Measurements from ENCODE around the gene EFCAB14.
"Not testable (repeated sequence)": the region's sequence is repeated elsewhere in the genome, so short reads cannot be mapped to it uniquely, and the experiment has no call there.

The EFCAB14 gene

DNA sequence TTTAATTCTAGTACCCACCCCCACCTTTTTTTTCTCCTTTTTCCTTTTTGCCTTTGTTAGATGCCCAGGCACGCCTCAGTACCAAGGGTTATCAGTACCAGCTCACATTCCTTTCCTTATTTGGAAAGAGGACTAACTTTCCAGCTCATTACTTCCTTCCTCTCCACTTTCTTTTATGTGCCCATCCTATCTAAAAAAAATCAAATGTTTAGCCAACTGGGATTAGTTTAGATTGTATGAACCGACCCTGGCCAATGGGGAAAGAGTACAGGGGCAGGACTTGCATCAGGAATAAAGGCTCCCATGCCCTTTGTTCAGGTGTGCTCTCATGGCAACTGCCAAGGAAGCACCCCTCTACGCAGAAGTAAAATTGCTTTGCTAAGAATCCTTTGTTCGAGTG lies 35.8 kb upstream of the EFCAB14 start:
- WGBS, 2 experiments = 90 to 95% methylated on average over 4 of the region's 4 CpGs
- H3K27ac ChIP-seq (ENCODE audit: insufficient read depth, low read depth, low read length, poor library complexity, severe bottlenecking); H3K4me1 ChIP-seq (ENCODE audit: control insufficient read depth, insufficient read depth, low read length); H3K36me3 ChIP-seq (ENCODE audit: control insufficient read depth, insufficient read depth, low read length); H3K27me3 ChIP-seq (ENCODE audit: control insufficient read depth, insufficient read depth, low read length, poor library complexity, severe bottlenecking); H3K4me3 ChIP-seq (ENCODE audit: insufficient read depth, low read depth, low read length); H3K9me3 ChIP-seq (ENCODE audit: control insufficient read depth, low read length): not testable (repeated sequence)

DNA sequence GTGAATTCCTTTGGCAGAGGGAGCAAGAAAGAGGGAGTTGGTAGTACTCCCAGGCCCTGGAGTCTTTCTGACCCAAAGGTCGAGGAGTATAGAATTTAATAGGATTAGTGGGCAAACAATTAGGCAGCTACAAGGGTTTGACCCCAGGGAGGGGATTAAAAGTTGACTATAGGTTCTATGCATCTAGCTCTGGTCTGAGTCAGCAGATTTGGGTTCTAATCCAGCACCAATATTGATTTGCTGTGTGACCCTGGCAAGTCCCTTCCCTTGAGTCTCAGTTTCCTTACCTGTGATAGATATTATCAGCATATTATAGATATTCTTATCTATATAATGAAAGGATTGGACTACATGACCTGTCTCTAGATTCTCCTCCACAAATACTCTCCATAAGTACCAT lies 35.1 kb upstream of the EFCAB14 start:
- H3K36me3 ChIP-seq (ENCODE audit: control insufficient read depth, insufficient read depth, low read length) = no peaks in the 10 kb centered on the region
- H3K27ac ChIP-seq (ENCODE audit: insufficient read depth, low read depth, low read length, poor library complexity, severe bottlenecking) = no peak overlapping the region
- no peaks in the 10 kb centered on the region for H3K27me3 ChIP-seq (ENCODE audit: control insufficient read depth, insufficient read depth, low read length, poor library complexity, severe bottlenecking)
- no peak overlapping the region for H3K4me3 ChIP-seq (ENCODE audit: insufficient read depth, low read depth, low read length)
- 53 to 57% methylated on average over 1 of the region's 1 CpG for WGBS, 2 experiments
- peaks cover 8% of the 10 kb centered on the region for H3K4me1 ChIP-seq (ENCODE audit: control insufficient read depth, insufficient read depth, low read length)
- H3K9me3 ChIP-seq (ENCODE audit: control insufficient read depth, low read length) = no peaks in the 10 kb centered on the region

DNA sequence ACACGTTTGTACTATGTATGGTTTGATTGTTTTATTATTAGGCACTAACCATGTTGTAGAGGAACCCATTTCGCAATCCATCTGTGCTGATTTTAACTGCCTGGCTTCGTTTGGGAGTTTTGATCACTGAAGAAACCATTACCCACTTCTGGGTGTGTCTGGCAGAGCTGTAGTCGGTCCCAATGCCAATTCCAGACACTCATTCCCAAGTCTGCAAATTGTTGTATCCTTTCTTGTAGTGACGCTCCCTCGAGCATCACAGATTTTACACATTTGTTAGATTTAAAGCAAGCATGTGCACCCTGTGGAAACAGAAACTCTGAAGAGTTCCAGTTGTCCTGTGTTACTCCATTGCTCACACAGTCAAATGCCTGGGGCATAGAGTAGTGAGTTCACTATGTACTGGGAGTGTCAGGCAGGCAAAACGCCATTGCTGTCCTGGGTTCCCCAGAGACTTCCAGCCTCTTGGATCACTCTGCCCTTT lies 31.0 kb upstream of the EFCAB14 start:
- 80 to 87% methylated on average over 7 of the region's 7 CpGs for WGBS, 2 experiments
- H3K4me1 ChIP-seq (ENCODE audit: control insufficient read depth, insufficient read depth, low read length) = no peaks in the 10 kb centered on the region
- no peak overlapping the region for H3K4me3 ChIP-seq (ENCODE audit: insufficient read depth, low read depth, low read length)
- no peaks in the 10 kb centered on the region for H3K9me3 ChIP-seq (ENCODE audit: control insufficient read depth, low read length)
- H3K27me3 ChIP-seq (ENCODE audit: control insufficient read depth, insufficient read depth, low read length, poor library complexity, severe bottlenecking) = no peaks in the 10 kb centered on the region
- no peaks in the 10 kb centered on the region for H3K36me3 ChIP-seq (ENCODE audit: control insufficient read depth, insufficient read depth, low read length)
- no peak overlapping the region for H3K27ac ChIP-seq (ENCODE audit: insufficient read depth, low read depth, low read length, poor library complexity, severe bottlenecking)

DNA sequence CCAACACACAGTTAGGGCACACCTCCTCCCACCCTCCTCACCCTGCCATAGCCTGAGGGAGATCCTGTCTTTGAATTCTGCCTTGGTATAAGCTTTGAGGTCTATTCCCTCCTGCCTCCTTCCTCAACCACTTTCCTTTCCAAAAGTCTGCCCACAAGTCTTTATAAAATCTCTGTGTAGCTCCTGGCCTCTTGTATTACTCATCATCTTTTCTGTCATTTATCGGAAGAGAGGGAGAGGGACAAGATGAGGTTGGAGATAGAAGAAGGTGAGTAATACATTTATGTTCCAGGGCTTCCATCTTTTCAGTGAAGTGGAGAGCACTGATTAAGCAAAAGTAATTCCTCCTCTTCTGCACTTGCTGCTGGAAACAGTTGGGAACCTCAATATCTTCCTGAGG lies 30.5 kb upstream of the EFCAB14 start:
- Histone ChIP-seq H3K36me3 (ENCODE audit: control insufficient read depth, insufficient read depth, low read length) (no peaks in the 10 kb centered on the region), H3K27ac (ENCODE audit: insufficient read depth, low read depth, low read length, poor library complexity, severe bottlenecking) (no peak overlapping the region), H3K9me3 (ENCODE audit: control insufficient read depth, low read length) (no peaks in the 10 kb centered on the region), H3K4me3 (ENCODE audit: insufficient read depth, low read depth, low read length) (no peak overlapping the region), H3K27me3 (ENCODE audit: control insufficient read depth, insufficient read depth, low read length, poor library complexity, severe bottlenecking) (no peaks in the 10 kb centered on the region), H3K4me1 (ENCODE audit: control insufficient read depth, insufficient read depth, low read length) (no peaks in the 10 kb centered on the region)
- 80 to 90% methylated on average over 1 of the region's 1 CpG for WGBS, 2 experiments

DNA sequence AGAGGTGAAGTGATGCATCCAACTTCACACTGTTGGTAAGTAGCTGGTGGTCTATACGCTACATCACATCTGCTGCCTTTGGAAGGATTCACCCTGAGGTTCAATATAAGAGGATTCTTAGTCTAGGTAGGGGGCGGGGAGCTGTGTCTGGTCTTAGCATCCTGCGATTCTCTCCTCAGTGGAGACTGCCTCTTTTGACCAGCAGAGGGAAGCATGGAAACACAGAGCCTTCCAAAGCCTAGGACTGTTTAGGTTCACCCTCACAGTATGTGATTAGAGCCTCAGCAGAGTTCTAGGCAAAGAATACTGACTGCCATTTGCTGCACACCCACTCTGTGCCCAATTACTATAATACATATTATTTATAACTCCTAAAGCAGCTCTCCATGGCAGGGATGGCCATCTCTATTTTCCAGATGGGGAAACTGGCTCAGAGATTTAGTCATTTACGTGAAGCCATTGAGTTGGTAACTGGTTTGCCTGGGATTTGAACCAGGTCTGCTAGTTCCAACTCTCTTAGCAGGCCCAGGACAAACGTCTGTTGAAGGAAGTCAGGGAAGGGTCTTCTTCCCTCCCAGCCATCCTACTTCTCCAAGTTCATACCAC lies 28.9 kb upstream of the EFCAB14 start:
- H3K36me3 ChIP-seq (ENCODE audit: control insufficient read depth, insufficient read depth, low read length) = no peaks in the 10 kb centered on the region
- no peaks in the 10 kb centered on the region for H3K9me3 ChIP-seq (ENCODE audit: control insufficient read depth, low read length)
- H3K4me1 ChIP-seq (ENCODE audit: control insufficient read depth, insufficient read depth, low read length) = no peaks in the 10 kb centered on the region
- WGBS, 2 experiments = 34 to 36% methylated on average over 5 of the region's 5 CpGs
- H3K4me3 ChIP-seq (ENCODE audit: insufficient read depth, low read depth, low read length) = no peak overlapping the region
- H3K27ac ChIP-seq (ENCODE audit: insufficient read depth, low read depth, low read length, poor library complexity, severe bottlenecking) = no peak overlapping the region
- H3K27me3 ChIP-seq (ENCODE audit: control insufficient read depth, insufficient read depth, low read length, poor library complexity, severe bottlenecking) = no peaks in the 10 kb centered on the region

DNA sequence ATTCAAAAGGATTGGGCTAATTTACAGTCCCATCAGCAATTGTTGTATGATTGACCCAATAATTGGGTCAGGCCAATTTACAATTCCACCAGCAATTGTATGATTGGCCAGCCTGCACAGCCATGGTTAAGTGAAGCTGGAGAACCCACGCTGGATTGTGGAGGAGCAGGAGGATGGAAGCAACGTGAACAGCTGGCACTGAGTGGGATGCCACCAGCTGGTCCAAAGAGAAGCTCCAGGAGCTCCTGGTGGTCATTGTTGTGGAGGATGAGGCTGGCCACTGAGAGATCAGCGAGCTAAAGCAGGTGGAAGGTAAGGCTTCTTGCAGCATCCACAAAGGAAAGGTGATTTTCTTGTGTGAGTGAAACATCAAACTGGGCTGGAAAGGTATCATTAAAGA lies 23.2 kb upstream of the EFCAB14 start:
- 74 to 79% methylated on average over 3 of the region's 3 CpGs for WGBS, 2 experiments
- no peak overlapping the region for H3K27ac ChIP-seq (ENCODE audit: insufficient read depth, low read depth, low read length, poor library complexity, severe bottlenecking)
- no peaks in the 10 kb centered on the region for H3K27me3 ChIP-seq (ENCODE audit: control insufficient read depth, insufficient read depth, low read length, poor library complexity, severe bottlenecking)
- H3K4me1 ChIP-seq (ENCODE audit: control insufficient read depth, insufficient read depth, low read length) = no peaks in the 10 kb centered on the region
- no peaks in the 10 kb centered on the region for H3K36me3 ChIP-seq (ENCODE audit: control insufficient read depth, insufficient read depth, low read length)
- no peaks in the 10 kb centered on the region for H3K9me3 ChIP-seq (ENCODE audit: control insufficient read depth, low read length)
- H3K4me3 ChIP-seq (ENCODE audit: insufficient read depth, low read depth, low read length) = no peak overlapping the region

DNA sequence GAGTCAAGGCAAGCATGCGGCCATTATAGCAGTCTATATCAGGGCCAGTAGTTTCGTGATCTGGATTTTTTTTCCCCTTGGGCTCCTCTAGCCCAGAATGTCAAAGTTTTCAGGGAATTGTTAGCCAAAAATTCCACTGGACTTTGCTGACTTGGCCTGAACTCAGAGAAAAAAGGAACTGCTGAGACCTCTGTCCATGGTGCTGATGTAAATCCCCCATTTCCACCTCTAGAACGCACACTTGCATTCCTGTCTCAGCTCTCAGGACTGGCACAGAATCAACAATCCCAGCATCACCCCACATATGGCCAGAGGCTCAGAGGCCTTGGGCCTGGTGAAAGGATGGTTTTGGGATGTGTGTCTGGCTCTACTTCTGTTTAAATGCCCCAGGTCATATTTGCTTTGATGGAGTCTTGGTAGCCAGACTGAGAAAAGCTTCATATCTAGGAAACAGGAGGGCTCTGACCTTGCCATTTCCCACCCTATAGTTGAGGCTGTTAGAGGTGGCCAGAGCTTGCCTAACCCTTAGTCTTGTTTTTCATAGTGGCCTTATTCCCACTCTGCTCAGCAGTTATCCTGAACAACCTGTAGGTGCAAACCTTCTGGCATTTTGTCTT lies 16.9 kb upstream of the EFCAB14 start:
- H3K27me3 ChIP-seq (ENCODE audit: control insufficient read depth, insufficient read depth, low read length, poor library complexity, severe bottlenecking) = no peaks in the 10 kb centered on the region
- H3K9me3 ChIP-seq (ENCODE audit: control insufficient read depth, low read length) = no peaks in the 10 kb centered on the region
- H3K27ac ChIP-seq (ENCODE audit: insufficient read depth, low read depth, low read length, poor library complexity, severe bottlenecking) = no peak overlapping the region
- H3K4me1 ChIP-seq (ENCODE audit: control insufficient read depth, insufficient read depth, low read length) = no peaks in the 10 kb centered on the region
- no peaks in the 10 kb centered on the region for H3K36me3 ChIP-seq (ENCODE audit: control insufficient read depth, insufficient read depth, low read length)
- no peak overlapping the region for H3K4me3 ChIP-seq (ENCODE audit: insufficient read depth, low read depth, low read length)
- WGBS, 2 experiments = 5 to 8% methylated on average over 3 of the region's 3 CpGs

DNA sequence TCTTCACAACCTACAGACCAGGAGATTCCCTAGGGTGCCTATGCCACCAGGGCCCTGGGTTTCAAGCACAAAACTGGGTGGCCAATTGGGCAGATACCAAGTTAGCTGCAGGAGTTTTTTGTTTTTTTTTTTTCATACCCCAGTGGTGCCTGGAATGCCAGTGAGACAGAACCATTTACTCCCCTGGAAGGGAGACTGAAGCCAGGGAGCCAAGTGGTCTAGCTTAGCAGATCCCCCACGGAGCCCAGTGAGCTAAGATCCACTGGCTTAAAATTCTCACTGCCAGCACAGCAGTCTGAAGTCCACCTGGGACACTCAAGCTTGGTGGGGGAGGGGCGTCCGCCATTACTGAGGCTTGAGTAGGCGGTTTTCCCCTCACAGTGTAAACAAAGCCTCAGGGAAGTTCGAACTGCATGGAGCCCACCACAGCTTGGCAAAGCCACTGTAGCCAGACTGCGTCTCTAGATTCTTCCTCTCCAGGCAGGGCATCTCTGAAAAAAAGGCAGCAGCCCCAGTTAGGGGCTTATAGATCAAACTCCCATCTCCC lies 9.5 kb upstream of the EFCAB14 start:
- not testable (repeated sequence) for H3K4me1 ChIP-seq (ENCODE audit: control insufficient read depth, insufficient read depth, low read length); H3K4me3 ChIP-seq (ENCODE audit: insufficient read depth, low read depth, low read length); H3K9me3 ChIP-seq (ENCODE audit: control insufficient read depth, low read length); H3K27me3 ChIP-seq (ENCODE audit: control insufficient read depth, insufficient read depth, low read length, poor library complexity, severe bottlenecking); H3K36me3 ChIP-seq (ENCODE audit: control insufficient read depth, insufficient read depth, low read length); H3K27ac ChIP-seq (ENCODE audit: insufficient read depth, low read depth, low read length, poor library complexity, severe bottlenecking)
- 54 to 55% methylated on average over 6 of the region's 6 CpGs for WGBS, 2 experiments

DNA sequence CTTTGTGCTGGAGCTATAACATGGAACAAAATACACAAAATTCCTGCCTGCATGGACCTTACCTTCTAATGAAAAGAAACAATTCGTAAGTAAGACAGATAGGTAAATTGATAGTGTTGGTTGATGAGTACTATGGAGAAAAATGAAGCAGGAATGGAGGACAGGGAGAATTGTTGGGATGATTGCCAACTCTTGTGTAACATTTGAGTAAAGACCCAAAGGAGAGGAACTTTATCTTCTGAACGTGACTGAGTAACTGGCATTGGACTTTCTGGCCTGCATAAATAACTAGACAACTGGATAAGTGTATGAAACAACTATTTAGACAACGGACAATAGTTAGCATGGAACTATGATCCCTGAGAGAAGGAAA lies 6.8 kb upstream of the EFCAB14 start:
- WGBS, 2 experiments = 91 to 92% methylated on average over 3 of the region's 3 CpGs
- H3K9me3 ChIP-seq (ENCODE audit: control insufficient read depth, low read length) = no peaks in the 10 kb centered on the region
- H3K27me3 ChIP-seq (ENCODE audit: control insufficient read depth, insufficient read depth, low read length, poor library complexity, severe bottlenecking) = no peaks in the 10 kb centered on the region
- no peaks in the 10 kb centered on the region for H3K36me3 ChIP-seq (ENCODE audit: control insufficient read depth, insufficient read depth, low read length)
- peaks cover 14% of the 10 kb centered on the region for H3K4me1 ChIP-seq (ENCODE audit: control insufficient read depth, insufficient read depth, low read length)
- H3K27ac ChIP-seq (ENCODE audit: insufficient read depth, low read depth, low read length, poor library complexity, severe bottlenecking) = no peak overlapping the region
- H3K4me3 ChIP-seq (ENCODE audit: insufficient read depth, low read depth, low read length) = no peak overlapping the region

DNA sequence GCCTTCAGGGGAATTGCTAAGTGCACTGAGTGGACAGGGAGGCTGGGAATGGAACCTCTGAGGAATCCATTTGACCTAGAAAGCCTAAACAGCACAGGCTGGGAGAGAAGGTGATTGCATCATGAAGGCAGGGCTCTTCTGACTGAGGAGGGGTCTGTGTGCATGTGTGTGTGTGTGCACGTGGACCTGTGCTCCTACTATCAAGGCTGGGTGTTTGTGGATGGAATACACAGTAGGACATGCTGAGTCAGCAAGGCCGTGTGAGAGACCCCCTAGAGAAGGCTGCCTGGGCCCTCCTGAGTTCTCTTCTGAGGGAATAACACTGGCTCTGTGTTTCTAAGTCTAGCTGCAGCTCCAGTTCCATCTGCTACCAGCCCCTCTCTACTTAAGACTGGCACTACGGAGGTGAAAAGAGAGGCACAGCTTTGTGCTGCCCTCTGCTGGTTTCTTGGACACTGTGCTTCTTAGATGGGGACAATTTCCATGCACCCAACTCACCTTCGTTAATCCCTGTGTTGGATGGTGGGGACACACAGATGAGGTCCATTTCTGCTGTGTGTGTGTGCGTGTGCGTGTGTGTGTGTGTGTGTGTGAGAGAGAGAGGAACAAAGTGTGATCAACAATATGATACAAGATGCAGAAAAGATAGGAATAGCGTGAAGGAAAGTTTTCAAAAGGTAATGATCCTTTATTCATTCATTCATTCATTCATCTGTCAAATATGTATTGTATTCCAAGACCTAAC lies 6.2 kb upstream of the EFCAB14 start:
- no peaks in the 10 kb centered on the region for H3K9me3 ChIP-seq (ENCODE audit: control insufficient read depth, low read length)
- H3K4me3 ChIP-seq (ENCODE audit: insufficient read depth, low read depth, low read length) = no peak overlapping the region
- no peaks in the 10 kb centered on the region for H3K36me3 ChIP-seq (ENCODE audit: control insufficient read depth, insufficient read depth, low read length)
- peaks cover 14% of the 10 kb centered on the region for H3K4me1 ChIP-seq (ENCODE audit: control insufficient read depth, insufficient read depth, low read length)
- WGBS, 2 experiments = 16 to 30% methylated on average over 6 to 7 of the region's 7 CpGs
- H3K27me3 ChIP-seq (ENCODE audit: control insufficient read depth, insufficient read depth, low read length, poor library complexity, severe bottlenecking) = no peaks in the 10 kb centered on the region
- H3K27ac ChIP-seq (ENCODE audit: insufficient read depth, low read depth, low read length, poor library complexity, severe bottlenecking) = no peak overlapping the region
